Sigmoid colon (tissue), 3 donors: ENCODE measurements around the gene PIP4K2A.

Source experiments
- CTCF ChIP-seq, 4 experiments: fragments of 450-650 bp in 3 of 4; fragments of 200-600 bp in 1 of 4; IDR thresholded peaks; one replicate each; pipeline ENCODE4 v1.5.1; 2016 to 2019; ENCODE audit warnings: antibody characterized with exemption in 4 of 4, mild to moderate bottlenecking in 3 of 4, moderate library complexity in 2 of 4
- POLR2A ChIP-seq, 2 donors: fragments of 450-650 bp; IDR thresholded peaks; one replicate each; pipeline ENCODE4 v1.6.1; 2016; ENCODE audit warnings: antibody characterized with exemption in 2 of 2, mild to moderate bottlenecking in 2 of 2, moderate library complexity in 2 of 2

- TF ChIP-seq CTCF (IDR thresholded peaks at IDR 0.05) (no peak), POLR2A (IDR thresholded peaks at IDR 0.05) (no peak)
Measured at GRCh38 chr10:22494007-22494406, 220.4 kb downstream of the PIP4K2A start.
